KOPT-K1 (cell line): ENCODE data around the gene AGPAT2.

Source experiments
- H3K27ac ChIP-seq: fragments of 200-600 bp; sonication (generic); 2 replicates; pipeline ENCODE4 v1.5.1; 2016; ENCODE audit warnings: antibody characterized with exemption, mild to moderate bottlenecking, low read depth, low read length; ENCODE audit not compliant: poor library complexity, severe bottlenecking
- H3K36me3 ChIP-seq: fragments of 200-600 bp; sonication (generic); 2 replicates; pipeline ENCODE4 v1.5.1; 2017; ENCODE audit warnings: antibody characterized with exemption, mild to moderate bottlenecking, low read length, moderate library complexity; ENCODE audit not compliant: insufficient read depth
- H3K9me3 ChIP-seq: fragments of 200-600 bp; sonication (generic); 2 replicates; pipeline ENCODE4 v1.5.1; 2017; ENCODE audit warnings: antibody characterized with exemption, low read length, mild to moderate bottlenecking; ENCODE audit not compliant: insufficient read depth, poor library complexity, severe bottlenecking

Gene AGPAT2

DNA sequence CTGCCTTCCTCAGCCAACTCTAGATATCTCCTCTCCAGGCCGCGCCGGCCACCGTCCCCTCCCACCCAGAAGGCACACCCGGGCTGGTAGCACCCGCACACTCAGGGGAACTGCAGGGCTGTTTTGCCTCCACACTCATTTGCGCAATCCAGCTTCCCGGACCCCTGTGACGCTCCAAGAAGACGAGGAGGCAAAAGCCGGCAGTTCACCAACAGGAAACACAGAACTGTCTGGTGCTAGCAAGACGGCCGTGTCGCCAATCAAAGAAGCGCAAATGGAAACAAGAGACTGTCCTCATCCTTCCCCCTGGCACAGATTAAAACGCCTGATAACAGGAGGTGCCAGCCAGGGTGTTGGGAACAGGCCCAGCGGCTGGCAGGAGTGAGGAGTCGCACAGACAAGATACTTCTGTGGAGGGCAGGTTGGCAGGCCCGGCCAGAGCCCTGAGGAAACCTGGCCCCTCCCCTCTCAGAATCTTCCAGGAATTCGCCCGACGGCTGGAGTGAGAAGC is 7.8 kb downstream of the AGPAT2 start:
- H3K27ac ChIP-seq, result no peak overlapping the region
- no peaks in the 10 kb centered on the region for H3K36me3 ChIP-seq
- no peaks in the 10 kb centered on the region for H3K9me3 ChIP-seq

DNA sequence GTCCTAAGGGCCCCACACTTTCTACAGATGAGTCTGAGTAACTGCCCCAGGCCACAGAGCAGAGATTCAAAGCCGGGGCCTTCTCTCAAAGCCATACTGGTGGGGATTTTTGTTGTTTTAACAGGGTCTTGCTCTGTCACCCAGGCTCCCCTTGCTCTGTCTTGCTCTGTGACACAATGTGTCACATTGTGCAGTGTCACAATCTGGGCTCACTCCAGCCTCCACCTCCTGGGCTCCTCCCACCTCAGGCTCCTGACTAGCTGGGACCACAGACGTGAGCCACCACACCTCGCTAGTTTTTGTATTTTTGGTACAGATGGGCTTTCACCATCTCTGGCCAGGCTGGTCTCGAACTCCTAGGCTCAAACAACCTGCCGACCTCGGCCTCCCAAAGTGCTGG is 8.6 kb downstream of the AGPAT2 start:
- no peaks in the 10 kb centered on the region for H3K9me3 ChIP-seq
- H3K36me3 ChIP-seq, result no peaks in the 10 kb centered on the region
- H3K27ac ChIP-seq, result no peak overlapping the region

- no peaks in the 10 kb centered on the region for H3K36me3 ChIP-seq
- no peak overlapping the region for H3K27ac ChIP-seq
Measured at GRCh38 chr9:136678034-136678433, 9.2 kb downstream of the AGPAT2 start.

GRCh38 chr9:136676920-136677686 is 10.2 kb downstream of the AGPAT2 start:
- Histone ChIP-seq H3K27ac (no peak overlapping the region), H3K36me3 (no peaks in the 10 kb centered on the region), H3K9me3 (no peaks in the 10 kb centered on the region)

More at GRCh38 chr9:136678034-136678433, 9.2 kb downstream of the AGPAT2 start:
- H3K9me3 ChIP-seq, result no peaks in the 10 kb centered on the region

DNA sequence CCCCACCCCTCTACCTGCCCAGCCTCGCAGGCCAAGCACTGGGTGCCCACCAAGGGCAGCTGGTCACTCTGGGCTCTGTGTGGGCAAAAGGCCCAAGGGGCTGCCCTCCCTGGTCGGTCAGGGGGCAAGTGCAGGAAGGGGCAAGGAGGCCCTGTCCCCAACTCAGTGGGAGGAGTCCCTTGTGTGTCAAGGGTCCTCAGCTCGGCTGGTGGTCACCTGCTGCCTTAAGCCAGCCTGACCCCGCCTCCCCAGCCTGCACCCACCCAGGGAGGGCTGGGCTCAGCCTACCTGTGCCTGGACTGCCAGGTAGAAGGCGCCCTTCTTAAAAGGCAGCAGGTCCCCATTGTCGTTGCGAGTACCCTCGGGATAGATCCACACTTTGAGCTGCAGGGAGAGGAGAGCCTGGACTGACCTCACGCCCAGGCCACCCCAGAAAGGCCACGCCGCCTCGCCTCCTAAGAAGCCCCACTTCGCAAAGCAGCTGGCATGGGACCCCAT is 10.9 kb downstream of the AGPAT2 start:
- H3K27ac ChIP-seq, result no peak overlapping the region
- H3K36me3 ChIP-seq, result no peaks in the 10 kb centered on the region

GRCh38 chr9:136675477-136676296 is 11.6 kb downstream of the AGPAT2 start:
- Histone ChIP-seq H3K9me3 (no peaks in the 10 kb centered on the region), H3K27ac (no peak overlapping the region), H3K36me3 (no peaks in the 10 kb centered on the region)

More for the DNA sequence above, 10.9 kb downstream of the AGPAT2 start:
- H3K9me3 ChIP-seq, result no peaks in the 10 kb centered on the region

DNA sequence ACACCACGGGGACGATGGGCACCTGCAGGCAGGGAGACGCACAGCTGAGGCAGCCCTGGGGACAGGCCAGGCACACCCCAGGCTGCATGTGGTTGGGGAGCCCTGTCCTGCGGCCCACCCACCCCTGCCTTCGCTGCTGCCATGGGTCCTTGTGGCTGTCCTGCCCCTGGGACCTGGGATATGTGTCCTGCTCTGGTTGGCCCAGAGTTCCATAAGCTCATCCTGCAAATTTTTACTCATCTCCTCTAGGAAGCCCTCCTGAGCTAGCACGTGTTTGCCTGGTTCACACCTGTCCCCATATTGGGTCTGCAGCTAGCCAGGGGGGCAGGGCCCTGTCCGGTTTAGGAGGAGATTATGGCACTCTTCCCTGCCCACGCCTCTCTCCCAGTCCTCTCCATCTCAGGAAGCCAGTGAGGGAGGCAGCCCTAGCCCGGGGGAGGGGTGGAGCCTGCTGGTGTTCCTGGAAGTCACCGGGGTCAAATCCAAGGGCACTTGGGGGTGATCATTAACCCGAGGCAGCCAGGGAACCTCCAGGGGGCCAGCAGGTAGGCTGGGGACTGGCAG is 12.4 kb downstream of the AGPAT2 start:
- no peak overlapping the region for H3K27ac ChIP-seq

GRCh38 chr9:136673975-136674785 is 13.1 kb downstream of the AGPAT2 start:
- no peaks in the 10 kb centered on the region for H3K36me3 ChIP-seq
- no peaks in the 10 kb centered on the region for H3K9me3 ChIP-seq
- H3K27ac ChIP-seq, result no peak overlapping the region

More for the DNA sequence above, 12.4 kb downstream of the AGPAT2 start:
- no peaks in the 10 kb centered on the region for H3K9me3 ChIP-seq
- no peaks in the 10 kb centered on the region for H3K36me3 ChIP-seq

DNA sequence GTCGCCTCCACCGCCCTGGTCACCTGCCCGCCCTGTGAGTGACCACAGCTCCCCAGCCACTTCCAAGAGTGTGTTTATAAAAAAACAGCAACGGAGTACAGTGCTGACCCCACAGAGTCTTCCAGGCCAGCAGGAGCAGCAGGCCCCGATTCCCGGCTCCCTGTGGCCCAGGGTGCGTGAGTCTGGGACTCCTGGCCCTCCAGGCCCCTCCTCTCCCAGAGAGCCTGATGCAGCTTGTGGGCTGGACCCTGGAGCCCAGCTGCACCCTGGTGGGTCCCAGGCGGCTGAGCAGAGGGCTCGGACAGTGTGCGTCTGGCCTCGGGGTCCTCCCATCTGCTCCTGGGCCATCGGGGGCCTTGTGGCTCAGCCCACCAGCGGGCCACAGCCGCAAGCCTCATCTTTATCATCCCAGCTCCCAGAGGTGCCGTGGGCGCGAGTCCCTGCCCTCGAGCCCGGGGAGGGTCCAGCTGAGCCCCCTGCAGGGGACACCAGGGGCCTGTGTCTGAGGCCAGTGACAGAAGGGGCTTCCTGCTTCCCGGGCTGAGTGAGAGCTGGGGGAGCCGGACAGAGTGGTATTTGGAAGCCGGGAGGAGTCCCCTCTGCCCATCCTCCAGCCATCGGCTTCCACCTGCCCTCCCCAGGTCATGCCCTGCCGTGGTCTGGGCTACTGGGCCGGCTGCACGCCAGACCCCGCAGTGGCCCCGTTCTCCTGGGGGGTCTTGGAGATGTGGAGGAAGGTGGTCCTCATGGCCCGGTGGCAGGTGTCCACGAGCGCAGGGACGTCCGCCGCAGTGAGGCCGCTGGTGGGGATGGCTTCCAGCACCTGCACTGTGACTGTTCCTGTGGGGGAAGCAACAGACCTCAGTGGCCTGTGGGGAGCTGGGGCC is 13.9 kb downstream of the AGPAT2 start:
- Histone ChIP-seq H3K27ac (no peak overlapping the region), H3K36me3 (no peaks in the 10 kb centered on the region), H3K9me3 (no peaks in the 10 kb centered on the region)

DNA sequence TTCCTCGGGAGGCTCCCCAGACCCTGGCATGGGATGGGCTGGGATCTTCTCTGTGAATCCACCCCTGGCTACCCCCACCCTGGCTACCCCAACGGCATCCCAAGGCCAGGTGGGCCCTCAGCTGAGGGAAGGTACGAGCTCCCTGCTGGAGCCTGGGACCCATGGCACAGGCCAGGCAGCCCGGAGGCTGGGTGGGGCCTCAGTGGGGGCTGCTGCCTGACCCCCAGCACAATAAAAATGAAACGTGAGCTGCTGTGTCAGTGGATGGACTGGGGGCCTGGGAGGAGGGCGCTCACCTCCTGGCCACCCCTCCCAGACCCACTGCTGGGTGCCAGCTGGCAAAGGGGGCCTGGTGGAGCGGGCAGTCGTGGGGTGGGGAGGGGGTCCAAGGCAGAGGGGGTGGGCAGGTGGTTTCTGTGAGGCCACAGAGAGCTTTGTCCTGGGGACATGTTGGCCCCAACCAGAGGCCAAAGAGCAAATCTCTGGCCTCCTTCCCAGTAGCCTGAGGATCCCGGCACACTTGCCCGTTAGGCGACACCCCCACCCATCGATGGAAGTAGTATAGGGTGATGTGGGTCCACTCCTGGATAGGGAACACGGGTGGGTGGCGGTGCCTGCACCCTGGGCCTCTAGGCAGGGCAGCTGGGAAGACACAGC is 14.7 kb downstream of the AGPAT2 start:
- Histone ChIP-seq H3K36me3 (no peaks in the 10 kb centered on the region), H3K27ac (no peak overlapping the region), H3K9me3 (no peaks in the 10 kb centered on the region)

- H3K36me3 ChIP-seq, result no peaks in the 10 kb centered on the region
- H3K9me3 ChIP-seq, result no peaks in the 10 kb centered on the region
- H3K27ac ChIP-seq, result no peak overlapping the region
Measured at GRCh38 chr9:136671646-136672430, 15.4 kb downstream of the AGPAT2 start.

DNA sequence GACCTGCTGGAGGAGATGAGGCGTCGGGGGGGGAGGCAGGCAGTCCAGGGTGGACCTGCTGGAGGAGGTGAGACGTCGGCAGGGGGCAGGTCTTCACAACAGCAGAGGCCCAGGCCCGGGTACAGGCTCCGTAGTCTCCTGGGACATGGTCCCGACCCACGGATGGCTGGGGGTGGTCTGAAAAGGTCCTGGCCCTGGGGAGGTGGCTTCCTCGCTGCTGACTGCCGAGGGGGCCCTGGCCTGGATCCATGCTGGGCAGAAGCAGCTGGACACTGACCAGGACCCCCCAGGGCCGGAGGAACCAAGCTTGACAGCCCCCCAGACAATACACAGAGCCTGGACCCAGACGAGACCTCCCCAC is 16.0 kb downstream of the AGPAT2 start:
- Histone ChIP-seq H3K9me3 (no peaks in the 10 kb centered on the region), H3K27ac (no peak overlapping the region), H3K36me3 (no peaks in the 10 kb centered on the region)
